ENCODE data around the gene TMEM235.

TMEM235 gene

GRCh38 chr17:78273813-78274212, 42.4 kb downstream of the TMEM235 start:
- no peak for FAIRE-seq

GRCh38 chr17:78275355-78275754, 43.9 kb downstream of the TMEM235 start:
- FAIRE-seq = no peak

GRCh38 chr17:78276098-78276887, 44.9 kb downstream of the TMEM235 start:
- no peak for FAIRE-seq

- no peak for FAIRE-seq
Measured at GRCh38 chr17:78278139-78278741, 46.8 kb downstream of the TMEM235 start.

GRCh38 chr17:78279360-78279990, 48.0 kb downstream of the TMEM235 start:
- no peak for FAIRE-seq

GRCh38 chr17:78281249-78281845, 49.9 kb downstream of the TMEM235 start:
- FAIRE-seq = no peak

GRCh38 chr17:78284146-78284545, 52.7 kb downstream of the TMEM235 start:
- no peak for FAIRE-seq

- no peak for FAIRE-seq
Measured at GRCh38 chr17:78289004-78289403, 57.6 kb downstream of the TMEM235 start.

- no peak for FAIRE-seq
Measured at GRCh38 chr17:78289802-78290363, 58.5 kb downstream of the TMEM235 start.
